ENCODE results near the gene SYT1. TPM values are rescaled to one million over a fixed set of nuclear protein-coding genes. Genes with fewer than 3 reads are reported as not detected.

SYT1 gene
- total RNA-seq, 1 donor from 2014 or later = 0.91 TPM

DNA sequence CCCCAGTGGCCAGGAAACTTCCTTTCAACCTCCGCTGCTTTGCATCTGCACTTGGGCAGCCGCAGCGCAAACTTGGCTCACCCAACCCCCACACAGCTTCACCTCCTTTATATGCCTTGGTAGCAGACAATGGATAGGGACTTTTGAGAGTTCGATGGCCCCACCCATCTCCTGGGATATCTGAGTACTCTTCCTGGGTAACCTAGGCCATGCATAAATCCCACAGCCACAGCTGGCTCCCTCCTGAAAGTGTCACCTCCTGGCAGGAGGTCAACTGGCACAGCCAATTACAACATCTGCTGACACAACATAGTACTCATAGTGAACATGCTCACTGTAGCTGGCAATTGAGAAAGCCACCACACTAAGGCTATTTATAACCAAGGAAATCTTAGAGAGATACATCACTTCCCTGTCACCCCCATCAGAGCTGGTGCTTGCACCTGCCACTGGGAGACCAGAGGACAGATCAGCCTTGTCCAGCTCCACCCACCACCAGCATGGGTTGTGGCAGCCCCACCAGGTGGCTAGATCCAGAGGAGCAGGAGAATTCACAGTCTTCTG lies 410.0 kb downstream of the SYT1 start:
- no peak for DNase-seq (ENCODE audit: low spot score)
- no peak for ATAC-seq

DNA sequence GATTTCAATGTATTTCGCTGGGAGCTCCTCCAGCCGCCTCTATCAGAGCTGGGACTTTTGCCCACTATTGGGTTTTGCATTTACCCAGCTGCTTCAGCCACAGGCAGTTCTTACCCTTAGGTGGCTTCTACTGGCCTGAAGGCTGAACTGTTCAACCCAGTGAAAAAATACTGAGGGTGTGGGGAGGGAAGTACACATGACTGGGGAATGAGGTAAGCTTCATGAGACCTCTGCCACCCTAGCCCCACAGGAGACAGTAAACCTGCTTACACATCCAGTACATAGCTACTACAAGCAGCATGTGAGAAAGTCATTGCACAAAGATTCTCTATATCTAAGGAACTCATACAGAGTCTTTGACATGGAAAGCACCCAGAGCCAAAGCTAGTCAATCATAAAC lies 411.1 kb downstream of the SYT1 start:
- no peak for DNase-seq (ENCODE audit: low spot score)
- ATAC-seq = no peak

DNA sequence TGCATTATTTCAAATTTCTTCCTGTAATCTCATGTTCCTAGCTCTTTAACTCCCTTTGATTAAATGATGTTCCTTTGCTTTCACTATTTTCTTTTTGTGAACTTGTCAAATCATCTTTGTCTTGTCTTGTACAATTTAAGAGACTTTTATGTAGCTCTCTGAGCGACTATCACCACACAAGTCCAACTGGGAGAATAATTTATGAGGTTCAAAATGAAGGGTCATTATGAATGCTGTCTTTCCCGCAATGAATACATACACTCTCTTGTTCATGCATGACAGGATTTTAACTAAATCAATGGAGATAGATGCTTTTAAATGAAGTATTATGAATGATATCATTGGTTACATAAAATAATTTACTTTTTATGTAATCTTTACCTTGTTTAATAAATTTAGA lies 418.8 kb downstream of the SYT1 start:
- DNase-seq (ENCODE audit: low spot score) = no peak
- no peak for ATAC-seq

DNA sequence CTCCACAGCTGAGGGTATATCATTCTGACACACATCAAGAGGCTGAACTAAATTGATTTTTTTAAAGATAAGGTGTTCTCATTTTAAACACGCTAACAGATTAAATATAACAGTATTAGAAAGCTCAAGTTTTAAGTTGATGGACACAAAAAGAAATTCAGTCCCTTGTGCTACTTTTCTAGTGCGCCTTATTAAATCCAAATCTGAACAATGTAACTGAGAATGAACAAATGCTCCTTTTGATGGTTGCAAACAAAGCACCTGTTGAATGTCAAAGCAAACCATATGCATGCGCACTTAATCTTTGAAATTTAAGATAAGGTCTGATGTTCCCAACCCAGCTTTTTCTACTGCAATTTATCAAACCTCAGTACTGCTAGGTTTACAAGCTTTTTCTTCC lies 424.3 kb downstream of the SYT1 start:
- ATAC-seq (no peak), DNase-seq (ENCODE audit: low spot score) (no peak)

DNA sequence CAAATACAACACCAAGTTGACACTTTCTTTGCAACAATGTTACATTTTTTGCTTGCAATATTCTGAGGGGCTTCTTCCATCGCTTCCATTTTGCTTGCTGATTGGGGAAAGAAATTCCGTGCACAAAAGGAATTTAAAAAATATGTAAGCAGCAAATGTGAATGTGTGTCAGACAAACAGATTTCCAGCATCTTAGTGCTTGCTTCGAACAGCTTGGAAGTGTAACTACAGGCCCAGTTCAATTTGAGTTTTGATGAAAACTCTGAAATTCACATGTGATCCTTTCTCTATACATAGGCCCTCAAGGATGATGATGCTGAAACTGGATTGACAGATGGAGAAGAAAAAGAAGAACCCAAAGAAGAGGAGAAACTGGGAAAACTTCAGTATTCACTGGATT lies 427.1 kb downstream of the SYT1 start:
- no peak for DNase-seq (ENCODE audit: low spot score)
- ATAC-seq = no peak

DNA sequence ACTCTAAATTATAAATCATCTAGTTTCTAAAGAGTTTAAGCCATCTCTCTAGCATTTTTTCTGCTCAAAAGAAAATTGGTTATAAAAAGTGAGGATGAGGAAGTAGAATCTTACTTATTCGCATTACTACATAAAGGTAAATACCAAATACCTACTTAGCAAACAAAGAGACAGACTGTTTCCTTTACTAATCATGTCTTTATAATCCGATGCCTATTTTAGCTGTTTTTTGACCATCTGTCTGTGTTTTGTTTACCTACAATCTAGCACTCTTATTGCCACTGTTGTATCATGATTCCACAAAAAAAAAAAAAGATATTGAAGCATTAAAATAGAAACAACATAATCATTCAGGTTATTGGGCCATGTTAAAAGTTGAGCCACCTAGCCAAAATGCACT lies 430.0 kb downstream of the SYT1 start:
- ATAC-seq (no peak), DNase-seq (ENCODE audit: low spot score) (no peak)

DNA sequence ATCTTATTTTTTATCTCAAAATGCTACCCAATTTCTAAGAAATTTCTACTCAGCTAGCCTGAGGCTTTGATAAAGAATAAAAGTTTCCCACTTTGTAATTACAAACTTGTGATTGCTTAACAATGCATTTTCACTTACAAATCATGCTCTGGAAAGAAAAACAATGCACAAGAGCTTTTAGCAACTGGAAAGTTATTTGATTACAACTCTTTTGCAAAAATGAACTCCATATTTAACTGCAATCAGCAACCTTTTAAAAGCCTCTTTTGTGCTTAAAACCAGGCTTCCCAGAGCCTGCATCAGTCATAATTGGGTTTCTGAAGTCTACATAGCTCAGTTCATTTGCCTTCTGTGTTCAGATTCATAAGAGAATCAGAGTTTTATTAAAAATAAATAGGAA lies 431.0 kb downstream of the SYT1 start:
- no peak for DNase-seq (ENCODE audit: low spot score)
- no peak for ATAC-seq

DNA sequence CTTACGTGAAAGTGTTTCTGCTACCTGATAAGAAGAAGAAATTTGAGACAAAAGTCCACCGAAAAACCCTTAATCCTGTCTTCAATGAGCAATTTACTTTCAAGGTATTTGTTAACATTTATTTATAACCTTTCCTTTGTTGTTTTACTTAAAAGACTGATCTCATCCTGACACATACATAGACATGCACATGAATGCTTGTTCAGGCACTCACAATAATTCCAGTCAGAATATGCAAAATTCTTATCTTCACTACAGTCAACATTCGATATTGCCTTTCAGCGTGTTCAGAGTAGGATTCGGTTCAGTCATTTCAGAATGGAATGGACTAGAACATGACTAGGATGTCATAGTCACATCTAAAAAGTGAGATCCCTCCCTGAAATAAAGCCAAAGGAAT lies 431.6 kb downstream of the SYT1 start:
- no peak for DNase-seq (ENCODE audit: low spot score)
- no peak for ATAC-seq

DNA sequence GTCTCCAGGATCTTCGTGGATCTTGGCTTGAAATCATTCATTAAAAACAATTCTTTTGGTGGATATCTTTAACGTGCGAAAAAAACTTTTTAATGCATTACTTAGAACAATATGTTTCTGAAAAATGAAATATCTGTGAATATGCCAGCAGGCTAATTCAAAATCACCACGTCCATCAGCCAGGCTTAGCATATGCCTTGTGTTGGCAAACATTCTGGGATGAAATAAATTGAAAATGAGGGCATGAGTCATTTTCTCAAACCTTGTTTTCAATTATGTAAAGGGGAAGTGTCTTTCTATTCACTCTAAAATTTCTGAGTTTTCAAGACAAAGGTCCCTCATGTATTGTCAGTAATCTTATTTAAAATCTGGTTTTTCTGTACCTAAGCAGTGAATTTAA lies 432.3 kb downstream of the SYT1 start:
- ATAC-seq (no peak), DNase-seq (ENCODE audit: low spot score) (no peak)

DNA sequence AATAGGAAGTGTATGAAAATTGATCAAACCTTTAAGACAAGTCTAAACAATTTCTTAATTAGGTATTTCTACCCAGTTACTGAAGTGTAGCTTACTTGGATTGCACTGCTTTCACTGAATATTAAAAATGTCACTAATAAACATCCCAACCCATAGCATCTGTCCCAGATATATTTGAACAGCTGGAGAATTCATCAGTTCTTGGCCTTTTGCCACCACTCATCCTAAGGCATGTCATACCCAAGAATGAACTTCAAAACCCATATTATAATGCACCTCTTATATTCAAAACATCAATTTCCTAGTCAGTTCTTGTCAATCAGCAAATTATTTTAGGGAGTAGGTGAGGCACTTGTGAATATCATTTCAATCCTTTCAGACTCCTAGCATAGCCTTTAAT lies 433.9 kb downstream of the SYT1 start:
- ATAC-seq = no peak
- no peak for DNase-seq (ENCODE audit: low spot score)

DNA sequence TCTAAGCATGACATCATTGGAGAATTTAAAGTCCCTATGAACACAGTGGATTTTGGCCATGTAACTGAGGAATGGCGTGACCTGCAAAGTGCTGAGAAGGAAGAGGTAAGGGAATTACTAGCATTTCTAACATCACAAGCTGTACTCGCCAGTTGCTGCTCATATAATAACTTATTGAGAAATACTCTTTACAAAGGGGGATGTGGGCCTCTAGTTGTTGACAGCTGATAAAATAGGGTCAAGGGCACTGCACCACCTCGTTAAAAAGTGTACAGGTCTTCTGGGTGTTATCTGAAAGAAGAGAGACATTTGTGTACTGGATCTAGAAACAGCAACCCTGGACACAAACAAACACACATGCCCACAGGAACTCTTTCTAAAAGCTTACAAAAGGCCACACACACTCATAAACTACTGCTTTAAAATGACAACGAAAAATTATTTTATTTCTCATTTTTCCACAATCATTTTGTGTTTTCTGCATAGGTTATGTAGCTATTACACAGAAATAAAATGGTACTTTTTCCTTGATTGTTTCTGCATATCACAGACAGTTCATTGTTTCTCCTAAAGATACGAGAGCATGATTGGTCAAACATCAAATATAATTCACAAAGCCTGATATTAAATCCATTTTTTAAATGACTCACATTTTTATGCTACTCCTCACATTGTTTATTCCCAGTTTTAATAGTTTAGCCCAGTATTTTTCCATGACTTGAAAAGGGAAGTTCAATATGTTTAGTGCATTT lies 435.0 kb downstream of the SYT1 start:
- ATAC-seq = no peak
- DNase-seq (ENCODE audit: low spot score) = no peak

DNA sequence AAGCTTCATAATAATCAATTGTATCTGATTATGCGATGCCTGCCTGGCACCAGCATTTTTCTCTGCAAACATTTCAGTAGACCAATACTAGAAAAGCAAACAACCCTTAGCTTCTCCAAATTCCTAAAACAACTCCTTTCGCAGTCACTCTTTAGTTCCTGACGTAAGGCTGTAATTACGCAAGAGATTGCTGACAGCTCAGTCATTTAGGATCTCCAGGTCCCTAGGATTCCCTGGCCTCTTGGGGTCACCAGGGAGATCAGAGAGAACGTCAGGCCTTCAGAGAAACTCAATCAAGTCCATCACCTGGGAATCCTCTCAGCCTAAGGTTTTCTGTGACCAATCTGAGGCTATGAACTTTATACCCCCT lies 435.6 kb downstream of the SYT1 start:
- DNase-seq (ENCODE audit: low spot score) (no peak), ATAC-seq (no peak)

DNA sequence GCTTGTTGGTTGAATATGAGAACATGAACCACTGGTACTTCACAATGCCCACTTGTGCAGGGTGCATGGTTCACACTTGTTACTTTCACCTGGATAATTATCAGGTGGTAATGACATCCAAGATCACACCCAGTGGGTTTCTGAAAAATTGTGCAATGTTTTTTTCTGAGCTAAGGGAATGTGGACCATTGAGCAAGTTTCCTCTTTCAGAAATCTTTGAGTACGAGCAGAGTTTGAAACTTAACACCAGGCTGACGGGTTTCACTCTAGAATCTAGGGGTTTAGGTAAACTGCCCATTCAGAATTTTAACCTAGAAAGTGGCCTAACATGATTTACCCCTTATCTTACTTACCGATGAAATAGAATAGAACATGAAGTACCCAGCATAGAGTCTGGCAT lies 436.6 kb downstream of the SYT1 start:
- DNase-seq (ENCODE audit: low spot score) (no peak), ATAC-seq (no peak)

DNA sequence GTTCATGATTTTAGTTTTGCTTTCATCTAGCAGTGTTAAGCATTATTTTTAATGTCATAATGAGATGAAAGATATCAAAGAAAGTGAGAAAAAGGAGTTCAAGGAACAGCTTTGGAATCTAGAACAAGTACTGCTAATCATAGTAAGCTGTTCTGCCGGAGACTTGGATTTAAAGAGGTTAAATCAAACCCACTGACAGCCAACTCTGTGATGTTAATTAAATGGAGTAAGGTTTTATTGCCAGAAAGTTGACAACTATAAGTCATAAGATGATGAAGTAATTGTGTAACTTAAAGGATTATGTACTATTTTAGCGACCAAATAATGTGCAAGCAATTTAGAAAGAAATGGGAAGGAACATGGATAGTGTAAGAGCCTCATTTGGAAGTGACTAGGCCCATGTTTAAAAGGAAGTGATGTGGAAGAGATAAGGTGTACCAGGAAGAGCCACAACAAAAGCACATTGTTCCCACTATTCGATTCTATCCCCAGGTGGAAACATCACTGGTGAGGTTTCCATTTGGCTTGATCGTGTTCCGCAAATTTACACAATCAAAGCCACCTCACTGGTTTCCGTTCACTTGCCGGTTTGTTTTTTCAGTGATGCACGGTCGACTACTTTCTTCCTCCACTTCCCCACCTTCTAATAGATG lies 437.7 kb downstream of the SYT1 start:
- no peak for DNase-seq (ENCODE audit: low spot score)
- ATAC-seq = no peak

DNA sequence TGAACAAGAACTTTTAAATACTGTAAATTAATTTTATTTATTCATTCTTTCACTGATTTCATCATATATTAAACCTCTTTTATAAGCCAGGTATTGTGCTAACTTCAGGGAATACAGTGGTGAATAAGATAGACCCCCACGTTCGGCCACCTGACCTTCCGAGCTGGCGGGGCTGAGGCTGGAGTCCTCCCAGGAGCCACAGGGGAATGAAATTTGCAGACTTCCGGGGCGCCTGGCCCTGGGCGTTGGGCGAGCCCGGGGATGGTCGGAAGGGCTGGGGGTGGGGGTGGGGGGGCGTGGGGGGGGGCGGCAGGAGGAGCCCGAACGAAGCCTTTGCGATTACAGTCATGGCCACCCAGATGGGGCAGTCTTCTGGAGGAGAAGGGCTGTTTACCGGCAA lies 442.8 kb downstream of the SYT1 start:
- no peak for DNase-seq (ENCODE audit: low spot score)
- ATAC-seq = no peak

DNA sequence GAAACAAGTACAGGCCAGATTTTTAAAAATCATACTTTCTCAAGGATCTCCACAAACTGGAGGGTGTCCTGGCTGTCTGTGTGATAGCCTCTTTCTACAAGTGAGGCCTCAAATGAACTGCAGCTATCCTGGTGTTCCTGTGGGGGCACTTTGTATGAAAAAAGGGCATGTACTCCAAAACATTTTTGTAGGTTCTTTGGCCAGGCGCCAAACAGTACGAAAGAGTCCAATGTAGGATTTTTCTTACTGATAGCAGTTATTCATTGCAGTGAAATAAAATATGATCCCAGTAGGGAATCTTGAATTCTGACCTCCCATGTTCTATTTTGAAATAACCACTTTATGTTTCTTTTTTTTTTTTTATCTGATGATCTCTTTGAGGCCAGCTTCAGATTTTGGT lies 444.5 kb downstream of the SYT1 start:
- no peak for ATAC-seq
- DNase-seq (ENCODE audit: low spot score) = no peak

DNA sequence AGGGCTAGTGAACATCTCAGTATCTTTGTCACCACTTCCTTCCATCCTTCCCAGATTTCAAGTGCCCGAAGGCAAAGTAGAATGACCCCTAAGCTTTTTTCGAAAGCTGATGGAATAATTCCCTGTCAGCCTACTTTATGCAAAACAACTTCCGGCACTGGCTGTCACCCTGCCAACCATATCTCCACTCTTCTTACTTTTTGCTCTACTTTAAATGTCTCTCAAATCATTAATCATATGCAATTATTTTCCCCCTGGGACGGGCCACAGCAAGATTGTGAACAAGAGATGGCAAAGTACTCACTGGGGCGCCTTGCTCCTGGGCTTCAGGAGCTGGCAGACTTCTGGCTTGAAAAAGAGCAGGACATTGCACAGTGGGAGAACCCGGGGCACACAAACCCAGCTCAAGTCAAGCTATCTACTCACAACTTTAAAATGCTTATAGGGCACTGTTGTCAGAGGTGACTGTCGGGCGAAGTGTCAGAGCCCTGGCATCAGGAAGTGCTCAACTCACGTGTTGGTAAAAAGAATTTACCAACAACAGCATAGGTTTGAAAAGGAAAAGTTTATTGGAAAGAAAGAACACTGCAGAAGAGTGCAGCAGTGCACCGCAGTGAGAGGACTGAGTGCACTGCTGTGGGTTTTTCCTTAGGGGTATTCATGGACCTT lies 452.7 kb downstream of the SYT1 start:
- DNase-seq (ENCODE audit: low spot score) (no peak), ATAC-seq (no peak)

DNA sequence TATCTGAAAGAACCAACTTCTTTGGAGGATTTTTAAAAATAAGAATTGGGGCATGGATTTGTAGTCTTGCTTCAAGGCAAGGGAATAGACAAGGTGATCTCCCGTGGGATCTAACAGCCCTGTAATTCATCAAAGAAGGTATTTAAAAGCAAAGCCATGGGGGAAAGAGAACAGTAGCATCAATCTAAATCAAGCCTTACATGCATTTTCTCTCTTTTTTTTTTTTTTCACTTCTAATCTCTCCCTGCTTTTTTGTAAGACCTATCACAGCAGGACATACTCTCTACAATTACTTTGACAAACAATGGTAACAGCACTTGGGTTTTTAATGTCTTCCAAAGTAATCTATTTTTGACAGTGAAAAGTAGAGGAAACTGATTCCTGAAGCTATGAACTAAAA lies 458.3 kb downstream of the SYT1 start:
- no peak for ATAC-seq

DNA sequence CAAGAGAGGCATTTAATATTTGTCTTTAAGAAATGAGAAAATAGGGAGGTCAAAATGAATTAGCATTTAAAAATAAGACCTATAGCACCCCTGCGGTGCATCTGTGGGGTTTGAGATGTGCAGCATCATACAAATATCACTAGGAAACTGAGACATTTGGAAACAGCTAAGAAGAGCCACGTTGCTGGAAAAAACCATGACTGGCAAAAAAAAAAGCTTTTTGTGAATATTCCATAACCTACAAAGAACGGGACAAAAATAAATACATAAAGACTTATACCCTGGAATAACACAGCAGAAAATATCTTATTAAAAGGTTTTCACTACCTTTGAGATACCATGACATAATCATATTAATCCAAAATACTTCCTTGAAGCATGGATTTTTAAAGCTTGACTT lies 460.0 kb downstream of the SYT1 start:
- ATAC-seq = no peak
- DNase-seq (ENCODE audit: low spot score) = no peak

More for the DNA sequence above, 458.3 kb downstream of the SYT1 start:
- no peak for DNase-seq (ENCODE audit: low spot score)

DNA sequence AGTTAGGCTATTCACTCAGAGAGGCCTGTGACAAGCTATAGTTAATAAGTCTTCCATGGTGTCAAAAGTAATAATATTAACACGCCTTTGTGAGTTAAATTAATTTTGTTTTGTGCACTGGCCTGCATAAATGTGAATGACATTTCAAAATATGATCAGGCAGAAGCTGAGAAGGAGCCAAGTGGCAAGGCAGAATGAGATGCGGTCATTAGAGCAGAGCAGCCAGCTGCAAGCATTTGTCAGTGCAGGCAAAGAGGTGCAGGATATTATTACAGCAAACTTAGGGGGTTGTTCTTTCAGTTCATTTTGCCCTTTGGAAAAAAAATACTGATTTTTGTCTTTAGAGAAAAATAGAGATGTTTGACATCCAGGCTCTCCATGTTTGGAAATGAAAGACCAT lies 461.6 kb downstream of the SYT1 start:
- no peak for DNase-seq (ENCODE audit: low spot score)
- ATAC-seq = no peak

DNA sequence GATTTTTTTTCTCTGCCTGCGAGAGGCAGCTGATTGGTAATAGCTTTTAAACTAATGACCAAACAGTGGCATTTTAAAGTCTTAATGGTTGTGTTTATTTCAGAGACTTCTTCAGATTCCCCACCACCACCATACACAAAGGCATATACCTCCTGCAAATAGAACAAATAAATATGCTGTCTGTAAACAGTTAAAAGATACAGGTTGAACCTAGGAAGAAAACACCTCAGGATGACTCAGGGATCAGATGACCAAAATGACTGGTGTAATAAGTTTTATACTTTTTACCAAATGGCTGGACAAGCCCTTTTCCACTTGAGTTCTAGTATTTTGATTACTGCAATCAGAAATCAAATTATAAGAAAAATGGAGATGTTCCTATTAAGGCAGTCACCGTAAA lies 462.1 kb downstream of the SYT1 start:
- ATAC-seq = no peak
- DNase-seq (ENCODE audit: low spot score) = no peak

DNA sequence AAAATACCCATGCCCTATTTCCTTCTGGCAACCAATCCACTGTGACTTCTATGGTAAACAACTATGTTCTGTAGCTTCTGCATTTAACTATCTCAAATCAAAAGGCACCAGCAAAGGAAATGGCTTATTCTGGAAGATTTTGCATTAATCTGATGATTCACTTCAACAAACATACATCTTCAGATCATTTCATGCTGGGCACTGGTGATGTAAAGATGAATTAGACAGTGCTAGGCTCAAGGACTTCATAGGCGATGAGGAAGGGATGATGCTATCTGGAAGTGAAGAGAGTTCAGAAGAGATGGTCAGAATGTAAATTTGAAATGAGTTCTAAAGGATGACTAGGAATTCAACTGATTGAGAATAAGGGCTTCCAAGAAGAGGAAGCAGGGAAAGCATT lies 462.9 kb downstream of the SYT1 start:
- DNase-seq (ENCODE audit: low spot score) (no peak), ATAC-seq (no peak)
